HG02840 (cell line): ENCODE results near the gene POLE2.
"Not testable (repeated sequence)": the region's sequence is repeated elsewhere in the genome, so short reads cannot be mapped to it uniquely, and the experiment has no call there.

Source experiments
- ATAC-seq: cut with Tn5 transposase; IDR thresholded peaks from one replicate; pipeline ENCODE4 v1.9.1; 2021; ENCODE audit warnings: mild to moderate bottlenecking, moderate library complexity, moderate number of reproducible peaks; ENCODE audit not compliant: unreplicated experiment, low FRiP score

The POLE2 gene

GRCh38 chr14:49659526-49660455 is 28.2 kb downstream of the POLE2 start:
- ATAC-seq: no peak

DNA sequence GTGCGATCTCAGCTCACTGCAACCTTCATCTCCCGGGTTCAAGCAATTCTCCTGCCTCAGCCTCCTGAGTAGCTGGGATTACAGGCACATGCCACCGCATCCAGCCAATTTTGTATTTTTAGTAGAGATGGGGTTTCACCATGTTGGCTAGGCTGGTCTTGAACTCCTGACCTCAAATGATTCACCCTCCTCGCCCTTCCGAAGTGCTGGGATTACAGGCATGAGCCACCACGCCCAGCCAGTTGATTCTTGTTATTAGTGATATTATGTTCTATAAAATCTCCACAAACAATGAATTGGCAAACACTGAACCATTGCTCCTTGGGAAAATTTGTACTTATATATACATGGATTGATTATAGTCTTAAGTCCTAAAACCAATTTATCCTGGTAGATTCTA is 30.5 kb downstream of the POLE2 start:
- not testable (repeated sequence) for ATAC-seq

GRCh38 chr14:49654511-49654910 is 33.5 kb downstream of the POLE2 start:
- ATAC-seq: no peak

GRCh38 chr14:49653508-49653907 is 34.5 kb downstream of the POLE2 start:
- ATAC-seq: no peak

DNA sequence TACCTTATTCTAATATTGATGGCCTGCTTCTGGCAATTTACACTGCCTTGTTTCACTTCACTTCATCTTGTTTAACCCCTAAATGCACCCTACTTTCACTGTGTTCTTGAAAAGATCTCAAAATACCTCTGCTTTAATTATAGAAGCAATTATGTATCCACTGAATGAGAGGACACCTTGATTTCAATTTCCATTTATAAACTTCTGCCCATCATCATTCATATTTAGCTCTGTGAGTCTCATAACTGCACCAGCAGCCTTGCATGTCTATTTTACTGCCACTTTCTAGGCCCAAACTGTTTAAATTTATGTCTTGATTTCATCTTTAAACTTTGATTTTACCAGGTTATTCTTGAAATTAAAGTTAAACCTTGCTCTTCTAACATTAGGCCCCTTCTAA is 45.9 kb downstream of the POLE2 start:
- no peak for ATAC-seq

- ATAC-seq: no peak
These were observed 46.3 kb downstream of the POLE2 start for GRCh38 chr14:49641697-49642129.

DNA sequence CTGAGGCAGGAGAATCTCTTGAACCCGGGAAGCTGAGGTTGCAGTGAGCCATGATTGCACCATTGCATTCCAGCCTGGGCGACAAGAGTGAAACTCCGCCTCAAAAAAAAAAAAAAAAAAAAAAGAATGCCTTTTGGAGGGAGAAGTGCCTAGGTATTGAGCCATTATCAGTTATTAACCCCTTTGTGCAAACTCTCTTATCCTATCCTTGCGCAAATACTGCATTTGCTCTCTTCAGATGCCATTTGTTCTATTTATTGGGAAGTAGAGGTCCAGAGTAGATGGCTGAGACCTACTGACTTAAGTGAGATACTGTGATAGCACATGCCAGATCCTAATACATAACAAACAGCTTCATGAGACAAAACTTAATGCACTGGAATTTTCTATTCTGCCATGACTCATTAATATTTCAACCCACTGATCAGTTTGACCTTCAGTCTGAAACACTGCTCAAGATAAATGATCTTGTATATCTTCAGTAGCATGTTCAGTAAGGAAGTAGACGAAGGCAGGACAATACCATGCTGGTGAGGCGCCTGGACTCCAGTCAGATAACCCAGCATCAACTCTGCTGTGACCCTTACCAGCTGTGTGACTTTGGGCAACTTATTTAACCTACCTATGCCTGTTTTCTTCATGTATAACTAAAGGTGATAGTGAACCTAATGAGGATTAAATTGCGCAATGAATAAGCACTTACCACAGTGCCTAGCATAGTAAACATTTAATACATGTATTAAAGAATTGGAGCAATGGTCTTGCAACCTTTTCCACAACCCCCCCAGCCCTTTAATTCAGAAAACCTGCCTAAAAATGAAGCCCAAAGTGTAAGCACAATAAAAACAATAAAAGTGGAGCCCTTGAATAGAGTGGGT is 47.2 kb downstream of the POLE2 start:
- ATAC-seq: no peak

GRCh38 chr14:49637534-49638078 is 50.4 kb downstream of the POLE2 start:
- no peak for ATAC-seq

DNA sequence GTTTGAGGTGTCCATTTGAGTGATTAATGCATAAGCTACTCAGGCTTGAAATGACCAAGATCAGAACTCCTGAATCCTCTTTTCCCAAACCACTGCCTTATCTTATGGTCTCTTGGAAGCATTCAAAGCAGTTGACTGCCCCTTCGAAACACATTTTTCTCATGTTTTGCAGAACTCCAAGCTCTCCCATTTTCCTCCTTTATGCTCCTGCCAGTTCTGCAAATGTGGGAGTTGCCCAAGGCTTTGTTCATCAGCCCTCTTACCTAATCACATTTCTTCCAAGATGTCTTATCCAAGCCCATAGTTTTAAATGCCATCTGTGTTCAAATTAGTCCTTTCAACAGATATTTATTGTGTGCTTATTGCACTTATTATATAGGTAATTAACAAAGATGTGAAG is 51.1 kb downstream of the POLE2 start:
- ATAC-seq: no peak

DNA sequence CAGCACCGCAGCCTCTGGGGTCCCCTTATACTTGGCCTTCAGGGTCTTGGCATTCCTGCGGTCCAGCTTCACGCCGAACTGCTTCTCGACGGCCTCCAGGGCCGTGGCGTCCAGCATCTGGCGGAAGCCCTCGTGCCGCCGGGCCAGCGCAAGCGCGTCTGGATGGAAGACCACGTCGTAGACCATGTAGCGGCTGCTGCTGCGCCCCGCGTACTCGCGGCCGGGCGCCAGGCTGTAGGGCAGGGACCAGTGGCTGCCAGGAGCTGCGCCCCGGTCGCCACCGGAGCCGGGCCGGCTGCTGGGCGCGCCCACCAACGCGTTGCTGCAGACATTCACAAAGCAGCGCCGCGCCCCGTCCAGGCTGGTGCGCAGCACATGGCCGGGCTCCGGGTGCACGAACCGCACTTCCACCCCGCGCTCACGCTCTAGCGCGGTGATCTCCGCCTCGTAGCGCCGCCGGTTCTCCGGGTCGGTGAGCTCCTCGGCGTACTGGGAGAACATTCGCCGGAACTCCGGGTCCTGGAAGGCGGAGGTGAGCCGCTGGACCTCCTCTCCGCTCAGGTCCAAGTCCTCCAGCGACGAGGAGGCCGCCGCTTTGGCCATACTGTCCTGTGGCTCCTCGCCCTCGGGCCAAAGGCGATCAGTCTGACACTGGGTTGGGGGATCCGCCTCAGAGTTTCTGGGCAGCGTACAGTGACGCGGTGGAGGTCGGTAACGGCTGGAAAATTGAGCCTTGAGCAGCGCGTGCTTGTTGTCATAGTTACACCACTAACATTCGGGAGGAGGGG is 53.3 kb downstream of the POLE2 start, which contains the start of gene DNAAF2:
DNAAF2 (minus strand) TSS at position 698 of the 788 bp plus-strand sequence; CDS start at position 603, 95 bp downstream.
- peak; percentile 23 for ATAC-seq

DNA sequence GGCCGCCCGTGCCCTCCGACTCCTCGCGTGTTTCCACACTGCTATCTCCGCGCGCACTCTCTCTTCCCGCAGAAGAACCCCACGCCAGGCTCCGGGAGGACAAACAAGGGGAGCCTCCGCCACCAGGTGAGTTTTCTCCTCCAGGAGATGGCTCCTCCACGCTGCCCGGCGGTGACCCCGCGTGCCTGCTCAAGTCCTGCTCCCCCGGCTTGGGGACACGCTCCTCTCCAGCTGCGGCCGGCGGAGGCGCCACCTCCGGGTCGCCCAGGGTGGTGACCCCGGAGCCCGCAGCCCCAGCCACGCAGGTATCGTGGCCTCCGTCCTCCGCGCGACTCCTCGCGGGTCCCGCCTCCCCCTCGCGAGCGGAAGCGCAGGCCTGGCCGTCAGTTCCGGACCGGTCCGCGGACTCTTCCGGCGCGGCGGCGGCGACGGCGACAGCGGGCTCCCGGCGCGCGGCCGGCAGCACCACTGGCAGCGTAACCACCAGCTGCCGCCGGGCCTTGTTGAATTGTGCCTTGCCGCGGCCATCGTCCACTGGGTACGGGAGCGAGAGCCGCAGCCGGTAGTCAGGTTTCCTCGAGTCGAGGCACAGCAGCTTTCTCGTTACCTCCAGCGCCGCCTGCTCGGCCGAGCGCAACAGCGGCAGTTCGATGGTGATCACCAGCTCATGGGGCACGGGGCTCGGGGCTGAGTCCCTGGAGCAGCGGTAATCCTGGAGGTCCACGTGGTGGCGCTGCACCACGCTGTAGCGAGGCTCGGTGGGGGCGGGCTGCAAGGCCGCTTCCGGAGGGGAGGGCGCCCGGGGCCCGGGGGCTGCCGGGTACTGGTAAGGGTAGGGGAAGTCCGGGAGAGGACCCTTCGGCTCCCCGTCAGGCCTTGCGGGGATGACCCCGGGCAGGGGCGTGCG is 54.1 kb downstream of the POLE2 start:
- ATAC-seq: peak; percentile 80

DNA sequence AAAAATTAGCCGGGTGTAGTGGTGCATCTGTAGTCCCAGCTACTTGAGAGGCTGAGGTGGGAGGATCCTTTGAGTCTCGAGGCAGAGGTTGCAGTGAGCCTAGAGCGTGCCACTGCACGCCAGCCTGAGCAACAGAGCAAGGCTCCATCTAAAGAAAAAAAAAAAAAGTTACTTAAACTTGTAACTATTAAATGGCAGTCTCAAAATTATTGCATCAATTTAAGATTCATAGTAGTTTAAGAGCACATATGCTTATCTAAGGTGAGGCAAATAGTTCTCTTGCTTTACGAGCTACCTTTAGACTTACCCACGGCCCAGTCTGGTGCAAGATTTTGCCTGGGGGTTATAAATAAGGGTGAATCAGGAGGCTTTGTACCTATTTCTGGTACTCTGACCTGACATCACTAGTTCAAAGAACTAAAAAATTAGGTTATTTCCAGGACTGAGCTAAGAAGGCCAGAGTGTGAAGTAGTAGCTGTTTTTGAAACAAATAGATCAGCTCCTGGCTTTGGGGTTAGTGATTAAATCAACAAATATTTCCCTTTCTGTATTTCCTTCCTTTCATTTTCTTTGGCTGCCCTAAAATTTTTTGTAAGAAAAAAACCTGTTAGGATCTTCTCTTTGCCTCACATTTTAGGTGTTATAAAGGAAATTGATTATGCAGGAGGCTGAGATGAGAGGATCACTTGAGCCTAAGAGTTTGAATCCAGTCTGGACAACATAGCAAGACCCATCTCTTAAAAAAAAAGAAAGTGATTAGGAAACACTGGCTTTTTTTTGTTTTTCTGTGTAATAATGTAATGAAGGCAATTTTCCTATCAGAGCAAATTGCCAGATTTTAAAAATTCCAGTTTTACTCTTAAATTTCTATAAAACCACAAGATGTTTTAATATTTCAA is 63.8 kb downstream of the POLE2 start:
- no peak for ATAC-seq

GRCh38 chr14:49623387-49623786 is 64.6 kb downstream of the POLE2 start:
- no peak for ATAC-seq

DNA sequence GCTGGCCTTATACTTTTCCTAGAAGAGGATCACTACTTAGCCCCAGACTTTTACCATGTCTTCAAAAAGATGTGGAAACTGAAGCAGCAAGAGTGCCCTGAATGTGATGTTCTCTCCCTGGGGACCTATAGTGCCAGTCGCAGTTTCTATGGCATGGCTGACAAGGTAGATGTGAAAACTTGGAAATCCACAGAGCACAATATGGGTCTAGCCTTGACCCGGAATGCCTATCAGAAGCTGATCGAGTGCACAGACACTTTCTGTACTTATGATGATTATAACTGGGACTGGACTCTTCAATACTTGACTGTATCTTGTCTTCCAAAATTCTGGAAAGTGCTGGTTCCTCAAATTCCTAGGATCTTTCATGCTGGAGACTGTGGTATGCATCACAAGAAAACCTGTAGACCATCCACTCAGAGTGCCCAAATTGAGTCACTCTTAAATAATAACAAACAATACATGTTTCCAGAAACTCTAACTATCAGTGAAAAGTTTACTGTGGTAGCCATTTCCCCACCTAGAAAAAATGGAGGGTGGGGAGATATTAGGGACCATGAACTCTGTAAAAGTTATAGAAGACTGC is 65.9 kb downstream of the POLE2 start:
- ATAC-seq: no peak

DNA sequence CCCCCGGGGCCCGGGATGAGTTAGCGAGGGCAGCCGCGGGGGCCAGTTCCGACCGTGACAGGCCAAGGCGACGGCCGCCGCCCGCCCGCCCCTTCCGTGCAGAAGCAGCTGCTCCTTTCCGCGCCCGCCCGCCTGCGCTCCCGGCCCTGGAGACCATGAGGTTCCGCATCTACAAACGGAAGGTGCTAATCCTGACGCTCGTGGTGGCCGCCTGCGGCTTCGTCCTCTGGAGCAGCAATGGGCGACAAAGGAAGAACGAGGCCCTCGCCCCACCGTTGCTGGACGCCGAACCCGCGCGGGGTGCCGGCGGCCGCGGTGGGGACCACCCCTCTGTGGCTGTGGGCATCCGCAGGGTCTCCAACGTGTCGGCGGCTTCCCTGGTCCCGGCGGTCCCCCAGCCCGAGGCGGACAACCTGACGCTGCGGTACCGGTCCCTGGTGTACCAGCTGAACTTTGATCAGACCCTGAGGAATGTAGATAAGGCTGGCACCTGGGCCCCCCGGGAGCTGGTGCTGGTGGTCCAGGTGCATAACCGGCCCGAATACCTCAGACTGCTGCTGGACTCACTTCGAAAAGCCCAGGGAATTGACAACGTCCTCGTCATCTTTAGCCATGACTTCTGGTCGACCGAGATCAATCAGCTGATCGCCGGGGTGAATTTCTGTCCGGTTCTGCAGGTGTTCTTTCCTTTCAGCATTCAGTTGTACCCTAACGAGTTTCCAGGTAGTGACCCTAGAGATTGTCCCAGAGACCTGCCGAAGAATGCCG is 66.7 kb downstream of the POLE2 start:
- peak; percentile 32 for ATAC-seq

DNA sequence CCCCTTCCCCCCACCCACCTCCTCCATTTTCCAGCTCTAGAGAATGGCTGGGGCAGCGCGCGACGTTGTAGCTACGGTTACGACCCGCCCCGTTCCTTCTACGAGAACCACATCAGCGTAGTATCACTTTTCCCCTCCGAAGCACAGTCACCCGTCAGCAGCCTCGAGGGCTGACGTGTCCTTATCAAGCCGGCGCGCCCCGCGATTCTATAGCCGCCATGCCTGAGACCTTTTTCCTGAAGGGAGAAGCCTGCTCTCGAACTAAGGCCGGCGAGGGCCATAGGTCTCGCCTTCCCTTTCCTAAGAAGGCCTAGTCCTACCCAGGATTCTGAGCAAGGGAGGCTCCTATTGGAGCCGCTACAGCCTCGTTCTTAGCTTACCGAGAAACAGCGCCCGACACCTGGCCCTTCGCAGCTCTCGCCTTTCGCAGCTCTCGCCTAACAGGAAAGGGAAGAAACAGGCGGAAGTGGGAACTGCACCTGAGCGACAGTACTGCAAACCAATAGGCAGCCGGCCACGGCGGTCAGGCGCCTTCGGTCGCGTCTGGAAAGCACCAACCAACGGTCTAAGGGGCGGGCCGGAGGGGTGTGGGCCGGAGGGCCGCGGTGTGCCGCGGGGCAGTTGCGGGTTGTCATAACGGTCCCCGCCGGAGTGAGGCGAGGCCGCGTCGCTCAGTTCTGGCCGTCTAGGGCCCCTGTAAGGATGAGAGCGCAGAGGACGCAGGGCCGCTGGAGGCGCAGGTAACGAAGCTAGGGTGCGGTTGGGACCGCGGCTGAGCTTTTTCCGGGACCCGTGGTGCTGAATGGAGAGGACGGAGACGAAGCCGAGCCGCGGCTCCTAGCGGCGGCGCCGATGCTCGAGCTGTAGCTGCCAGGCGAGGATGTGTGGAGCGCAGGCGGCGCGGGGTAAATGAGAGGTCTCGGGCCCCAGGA is 67.6 kb downstream of the POLE2 start, which contains the start of the genes MGAT2 and RPL36AL:
MGAT2 (plus strand) TSS at position 618 of the 932 bp plus-strand sequence. CDS start 470 bp downstream, outside the sequence.
RPL36AL (minus strand) TSS at position 445 of the 932 bp plus-strand sequence. CDS start 1,522 bp downstream, outside the sequence.
- peak; percentile 95 for ATAC-seq
